ENCODE measurements around the gene NWD2.

DNA sequence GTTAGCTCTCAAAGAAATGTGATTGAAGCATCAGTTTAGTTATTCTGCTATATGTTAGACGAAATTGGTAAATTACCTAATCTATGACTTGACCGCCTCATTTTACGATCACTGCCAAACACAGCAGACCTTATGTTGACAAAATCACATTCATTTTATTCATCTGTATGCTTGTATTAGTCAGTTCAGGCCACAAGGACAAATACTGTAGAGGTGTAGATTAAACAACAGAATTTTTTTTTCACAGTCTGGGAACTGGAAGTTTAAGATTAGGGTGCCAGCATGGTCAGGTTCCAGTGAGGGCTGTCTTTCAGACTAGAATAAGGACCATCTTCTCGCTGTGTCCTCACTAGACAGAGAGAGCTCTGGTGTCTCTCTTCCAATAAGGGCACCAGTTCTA lies 177.1 kb downstream of the NWD2 start:
- TF ChIP-seq, protein P1, sequence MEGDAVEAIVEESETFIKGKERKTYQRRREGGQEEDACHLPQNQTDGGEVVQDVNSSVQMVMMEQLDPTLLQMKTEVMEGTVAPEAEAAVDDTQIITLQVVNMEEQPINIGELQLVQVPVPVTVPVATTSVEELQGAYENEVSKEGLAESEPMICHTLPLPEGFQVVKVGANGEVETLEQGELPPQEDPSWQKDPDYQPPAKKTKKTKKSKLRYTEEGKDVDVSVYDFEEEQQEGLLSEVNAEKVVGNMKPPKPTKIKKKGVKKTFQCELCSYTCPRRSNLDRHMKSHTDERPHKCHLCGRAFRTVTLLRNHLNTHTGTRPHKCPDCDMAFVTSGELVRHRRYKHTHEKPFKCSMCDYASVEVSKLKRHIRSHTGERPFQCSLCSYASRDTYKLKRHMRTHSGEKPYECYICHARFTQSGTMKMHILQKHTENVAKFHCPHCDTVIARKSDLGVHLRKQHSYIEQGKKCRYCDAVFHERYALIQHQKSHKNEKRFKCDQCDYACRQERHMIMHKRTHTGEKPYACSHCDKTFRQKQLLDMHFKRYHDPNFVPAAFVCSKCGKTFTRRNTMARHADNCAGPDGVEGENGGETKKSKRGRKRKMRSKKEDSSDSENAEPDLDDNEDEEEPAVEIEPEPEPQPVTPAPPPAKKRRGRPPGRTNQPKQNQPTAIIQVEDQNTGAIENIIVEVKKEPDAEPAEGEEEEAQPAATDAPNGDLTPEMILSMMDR (IDR thresholded peaks at IDR 0.05; ENCODE audit: low read length), result no peak
- TF ChIP-seq EZH2 (optimal IDR thresholded peaks at IDR 0.05; ENCODE audit: low read depth, low read length), result no peak
